Ascending aorta (tissue), 2 donors: Measurements from ENCODE around the gene VPS4B. TPM values are rescaled to one million over a fixed set of nuclear protein-coding genes. Genes with fewer than 3 reads are reported as not detected.
A peak's percentile ranks its signal among the peaks of the same experiment; 100 is the strongest.

Source experiments
- DNase-seq, 2 donors: peaks; one replicate each; pipeline ENCODE4 v3.0.0-alpha.2; 2019; ENCODE audit warnings: low spot score in 2 of 2
- H3K27ac ChIP-seq, 2 donors: fragments of 200-600 bp; sonication (generic); one replicate each; pipeline ENCODE4 v1.5.1; 2016 to 2017; ENCODE audit warnings: mild to moderate bottlenecking in 1 of 2
- H3K27me3 ChIP-seq: fragments of 200-600 bp; sonication (generic); one replicate; pipeline ENCODE4 v1.5.1; 2017
- H3K36me3 ChIP-seq, 2 donors: fragments of 200-600 bp; sonication (generic); one replicate each; pipeline ENCODE4 v1.5.1; 2016
- H3K4me1 ChIP-seq, 2 donors: fragments of 200-600 bp; sonication (generic); one replicate each; pipeline ENCODE4 v1.5.1; 2016 to 2017; ENCODE audit warnings: mild to moderate bottlenecking in 1 of 2
- H3K4me3 ChIP-seq, 2 donors: fragments of 200-600 bp; sonication (generic); one replicate each; pipeline ENCODE4 v1.5.1; 2016 to 2017; ENCODE audit warnings: mild to moderate bottlenecking in 1 of 2
- H3K9me3 ChIP-seq, 2 donors: fragments of 200-600 bp; sonication (generic); one replicate each; pipeline ENCODE4 v1.5.1; 2016
- CTCF ChIP-seq, 3 experiments: fragments of 200-600 bp in 2 of 3; fragments of 450-650 bp in 1 of 3; sonication (generic) in 2 of 3; IDR thresholded peaks; one replicate each; pipeline ENCODE4 v1.5.1; 2016 to 2019; ENCODE audit warnings: antibody characterized with exemption in 3 of 3, mild to moderate bottlenecking in 1 of 3, moderate library complexity in 1 of 3
- intact Hi-C: fragments of 100-400 bp; cut with DNase I; formaldehyde crosslinking; loops from one replicate; pipeline ENCODE4 v1.15.1; 2023
- total RNA-seq: library from RNA; depleted of rRNA; stranded (reverse); fragments of >200 nt; gene quantifications from one replicate; pipeline ENCODE4 v1.1.0, GENCODE V29; 2016

VPS4B gene
- total RNA-seq, 1 donor from 2014 or later: 16.7 TPM

GRCh38 chr18:63431180-63431579 lies 8.9 kb upstream of the VPS4B start:
- Histone ChIP-seq H3K36me3 (no peaks in the 10 kb centered on the region), H3K27me3 (no peaks in the 10 kb centered on the region), H3K9me3 (no peaks in the 10 kb centered on the region), H3K4me1 (peaks cover 3 to 4% of the 10 kb centered on the region in 2 donors), H3K4me3 (no peak overlapping the region), H3K27ac (no peak overlapping the region)
- no peak for DNase-seq
- TF ChIP-seq CTCF (IDR thresholded peaks at IDR 0.05): no peak
- intact Hi-C loops: no loop called here

- H3K36me3 ChIP-seq: no peaks in the 10 kb centered on the region
- DNase-seq: no peak
- H3K4me3 ChIP-seq: no peak overlapping the region
- peaks cover 3 to 4% of the 10 kb centered on the region in 2 donors for H3K4me1 ChIP-seq
- H3K27ac ChIP-seq: no peak overlapping the region
- intact Hi-C loops: no loop called here
- H3K27me3 ChIP-seq: no peaks in the 10 kb centered on the region
- no peaks in the 10 kb centered on the region for H3K9me3 ChIP-seq
- TF ChIP-seq CTCF (IDR thresholded peaks at IDR 0.05): no peak
Measured at GRCh38 chr18:63430526-63430925, 8.2 kb upstream of the VPS4B start.

GRCh38 chr18:63427558-63427957 lies 5.3 kb upstream of the VPS4B start:
- Histone ChIP-seq H3K27me3 (no peaks in the 10 kb centered on the region), H3K4me1 (peaks cover 0 to 2% of the 10 kb centered on the region in 2 donors), H3K27ac (no peak overlapping the region), H3K36me3 (no peaks in the 10 kb centered on the region), H3K4me3 (no peak overlapping the region), H3K9me3 (no peaks in the 10 kb centered on the region)
- no peak for TF ChIP-seq CTCF (IDR thresholded peaks at IDR 0.05)
- DNase-seq: no peak
- intact Hi-C loops: no loop called here

- TF ChIP-seq CTCF (IDR thresholded peaks at IDR 0.05): peak in 2 of 3 experiments; percentile 2 to 24
- Histone ChIP-seq H3K27ac (peak overlapping the region; percentile 92 to 93), H3K9me3 (no peaks in the 10 kb centered on the region), H3K4me3 (peak overlapping the region; percentile 94 to 99), H3K27me3 (no peaks in the 10 kb centered on the region), H3K4me1 (peaks cover 0 to 10% of the 10 kb centered on the region in 2 donors), H3K36me3 (peaks cover 9 to 11% of the 10 kb centered on the region in 2 donors)
- intact Hi-C loops: loop anchor here (1.0 to 5.0 kb wide), 10 partner anchors 10 to 1236 kb away; partner anchors contain the start of genes KDSR, PHLPP1, PIGN and RELCH
- no peak for DNase-seq
Measured at GRCh38 chr18:63422864-63423304, 608 bp upstream of the VPS4B start.

- intact Hi-C loops: loop anchor here (5.0 kb wide), 4 partner anchors 99 to 1234 kb away; partner anchors contain the start of genes PIGN, RELCH and ZCCHC2
- Histone ChIP-seq H3K27me3 (no peaks in the 10 kb centered on the region), H3K36me3 (peaks cover 9 to 11% of the 10 kb centered on the region in 2 donors), H3K27ac (peak overlapping the region; percentile 92 to 93), H3K4me3 (peak overlapping the region; percentile 94 to 99), H3K4me1 (peaks cover 0 to 10% of the 10 kb centered on the region in 2 donors), H3K9me3 (no peaks in the 10 kb centered on the region)
- TF ChIP-seq CTCF (IDR thresholded peaks at IDR 0.05): no peak
- DNase-seq: no peak
Measured at GRCh38 chr18:63421514-63421913, 762 bp downstream of the VPS4B start.

- no peak for DNase-seq
- Histone ChIP-seq H3K4me1 (no peaks in the 10 kb centered on the region), H3K27me3 (no peaks in the 10 kb centered on the region), H3K9me3 (no peaks in the 10 kb centered on the region), H3K27ac (no peak overlapping the region), H3K36me3 (peaks cover 32 to 58% of the 10 kb centered on the region in 2 donors), H3K4me3 (no peak overlapping the region)
- intact Hi-C loops: no loop called here
- TF ChIP-seq CTCF (IDR thresholded peaks at IDR 0.05): no peak
Measured at GRCh38 chr18:63412953-63413352, 9.3 kb downstream of the VPS4B start.
